Dendritic cell treated with granulocyte-macrophage colony-stimulating factor and Interleukin-4, amounts not matched to agents 40 ng/mL and 50 ng/mL, for 4 days (primary cell): ENCODE results near the gene SLC4A1.

Experiments
- H3K27ac Mint-ChIP-seq: one replicate; pipeline ENCODE4 v1.8.0; 2022; ENCODE audit warnings: mild to moderate bottlenecking, mixed read lengths
- H3K27me3 Mint-ChIP-seq: one replicate; pipeline ENCODE4 v1.8.0; 2022; ENCODE audit warnings: mild to moderate bottlenecking, mixed read lengths
- H3K36me3 Mint-ChIP-seq: one replicate; pipeline ENCODE4 v1.8.0; 2022; ENCODE audit warnings: low read depth, mixed read lengths
- H3K4me1 Mint-ChIP-seq: one replicate; pipeline ENCODE4 v1.8.0; 2022; ENCODE audit warnings: low read depth, mixed read lengths
- H3K4me3 Mint-ChIP-seq: one replicate; pipeline ENCODE4 v1.8.0; 2022; ENCODE audit warnings: mild to moderate bottlenecking, moderate library complexity, mixed read lengths
- H3K9me3 Mint-ChIP-seq: one replicate; pipeline ENCODE4 v1.8.0; 2022; ENCODE audit warnings: mixed read lengths
- intact Hi-C: fragments of 100-400 bp; cut with micrococcal nuclease; formaldehyde crosslinking; loops from one replicate; pipeline ENCODE4 v1.15.0; 2022

Gene SLC4A1

DNA sequence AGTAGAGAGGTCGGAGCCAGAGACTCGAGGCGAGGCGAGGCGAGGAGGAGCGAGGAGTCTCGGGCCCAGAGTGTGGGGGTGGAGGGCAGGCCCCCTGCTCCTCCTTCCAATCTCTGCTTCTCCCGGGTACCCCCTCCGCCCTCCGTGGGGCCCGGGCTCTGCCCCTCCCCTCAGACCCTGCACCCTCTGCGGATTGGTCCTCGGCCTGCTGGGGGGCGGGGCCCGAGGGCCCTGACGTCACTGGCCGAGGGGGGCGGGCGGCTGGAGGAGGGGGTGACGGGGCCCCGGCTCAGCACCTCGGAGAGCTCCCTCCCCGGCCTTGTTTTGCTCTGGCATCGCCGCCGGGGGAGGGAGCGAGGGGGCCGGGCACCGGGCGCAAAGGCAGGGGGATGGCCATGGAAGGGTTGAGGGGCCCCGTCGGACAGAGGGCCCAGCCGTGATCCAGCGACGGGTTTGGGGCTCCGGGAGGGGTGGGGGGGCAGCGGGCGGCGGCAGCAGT lies 40.4 kb upstream of the SLC4A1 start, which contains the start of gene RUNDC3A:
Gene RUNDC3A (plus strand): TSS at position 282 of the 499 bp plus-strand sequence. CDS start 232 bp downstream, outside the sequence.
- Mint-ChIP-seq H3K9me3 (no peaks in the 10 kb centered on the region), H3K4me3 (peak within 1 kb of the TSS; percentile 47), H3K4me1 (peaks cover 20% of the 10 kb centered on the region), H3K27me3 (peaks cover 82% of the 10 kb centered on the region), H3K27ac (no peak within 1 kb of the TSS), H3K36me3 (no peaks in the 10 kb centered on the region)
- intact Hi-C loops = no loop called here

DNA sequence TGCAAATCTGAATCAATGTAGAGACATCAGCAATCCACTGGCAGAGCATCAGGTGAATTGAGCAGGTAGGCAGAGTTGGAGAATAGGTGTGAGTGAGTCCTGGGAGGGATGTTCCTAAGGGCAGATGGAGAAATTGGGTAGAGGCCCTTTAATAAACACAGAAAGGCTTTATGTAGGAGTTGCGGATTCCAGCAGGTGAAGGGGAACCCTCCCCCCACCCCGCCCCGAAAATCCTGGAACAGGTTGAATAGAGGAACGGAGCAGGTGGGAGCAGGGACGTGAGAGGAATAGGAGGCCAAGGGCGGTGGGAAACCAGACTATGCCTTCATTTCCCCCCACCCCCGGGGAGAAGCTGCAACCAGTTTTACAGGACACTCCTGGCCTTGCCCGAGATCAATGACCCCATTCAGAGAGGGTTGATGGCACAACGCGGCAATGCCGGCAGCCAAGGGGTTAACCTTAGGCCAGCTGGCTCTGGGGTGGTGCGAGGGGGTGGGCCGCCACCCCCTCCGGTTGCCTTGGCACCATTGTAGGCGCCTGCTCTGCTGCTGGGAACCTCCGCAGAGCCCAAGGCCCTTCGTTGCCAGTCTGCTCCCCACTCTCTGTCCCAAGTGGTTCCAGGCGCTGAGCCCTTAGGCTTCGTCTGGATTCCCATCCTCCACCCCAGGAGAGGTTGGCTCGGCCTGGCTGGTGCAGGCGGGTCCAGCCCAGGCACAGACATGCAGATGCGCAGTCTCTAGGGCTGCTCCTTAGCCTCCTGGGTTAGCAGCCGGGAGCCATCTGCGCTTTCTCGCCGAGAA lies 39.7 kb upstream of the SLC4A1 start:
- Mint-ChIP-seq H3K27me3 (peaks cover 79% of the 10 kb centered on the region), H3K4me1 (peaks cover 20% of the 10 kb centered on the region), H3K4me3 (no peak overlapping the region), H3K9me3 (no peaks in the 10 kb centered on the region), H3K27ac (no peak overlapping the region), H3K36me3 (no peaks in the 10 kb centered on the region)
- intact Hi-C loops = no loop called here

DNA sequence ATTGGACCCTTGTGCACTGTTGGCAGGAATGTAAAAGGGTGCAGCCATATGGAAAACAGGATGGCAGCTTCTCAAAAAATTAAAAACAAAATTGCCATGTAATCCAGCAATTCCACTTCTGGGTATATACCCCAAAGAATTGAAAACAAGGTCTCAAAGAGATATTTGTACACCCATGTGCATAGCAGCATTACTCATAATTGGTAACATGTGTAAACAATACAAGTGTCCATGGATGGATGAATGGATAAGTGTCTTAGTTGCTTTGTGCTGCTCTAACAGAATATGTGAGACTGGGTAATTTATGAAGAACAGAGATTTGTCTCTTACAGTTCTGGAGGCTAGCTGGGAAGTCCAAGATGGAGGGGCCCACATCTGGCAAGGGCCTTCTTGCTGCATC lies 36.7 kb upstream of the SLC4A1 start:
- Mint-ChIP-seq H3K27me3 (peaks cover 70% of the 10 kb centered on the region), H3K4me3 (no peak overlapping the region), H3K9me3 (no peaks in the 10 kb centered on the region), H3K27ac (no peak overlapping the region), H3K4me1 (peaks cover 21% of the 10 kb centered on the region), H3K36me3 (no peaks in the 10 kb centered on the region)
- intact Hi-C loops = no loop called here

DNA sequence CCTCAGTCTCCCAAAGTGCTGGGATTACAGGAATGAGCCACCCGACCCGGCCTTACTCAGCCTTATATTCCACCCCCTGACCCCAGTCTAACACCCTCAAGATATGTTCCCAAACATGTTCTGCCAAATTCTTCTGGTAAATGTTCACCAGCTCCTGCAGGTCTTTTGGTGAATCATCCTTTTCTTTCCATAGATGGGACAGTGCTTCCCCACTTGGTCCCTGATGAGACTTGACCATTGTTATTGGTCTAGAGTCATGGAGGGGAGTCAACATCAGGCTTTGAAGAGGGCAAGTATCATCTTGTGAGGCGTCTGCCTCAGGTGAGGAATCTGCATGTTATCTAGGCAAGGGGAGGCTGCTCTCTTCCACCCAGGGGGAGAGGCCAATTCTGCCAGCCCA lies 30.0 kb upstream of the SLC4A1 start:
- Mint-ChIP-seq H3K4me1 (peaks cover 5% of the 10 kb centered on the region), H3K36me3 (no peaks in the 10 kb centered on the region), H3K9me3 (no peaks in the 10 kb centered on the region), H3K27ac (no peak overlapping the region), H3K4me3 (no peak overlapping the region), H3K27me3 (peaks cover 38% of the 10 kb centered on the region)
- intact Hi-C loops = no loop called here

DNA sequence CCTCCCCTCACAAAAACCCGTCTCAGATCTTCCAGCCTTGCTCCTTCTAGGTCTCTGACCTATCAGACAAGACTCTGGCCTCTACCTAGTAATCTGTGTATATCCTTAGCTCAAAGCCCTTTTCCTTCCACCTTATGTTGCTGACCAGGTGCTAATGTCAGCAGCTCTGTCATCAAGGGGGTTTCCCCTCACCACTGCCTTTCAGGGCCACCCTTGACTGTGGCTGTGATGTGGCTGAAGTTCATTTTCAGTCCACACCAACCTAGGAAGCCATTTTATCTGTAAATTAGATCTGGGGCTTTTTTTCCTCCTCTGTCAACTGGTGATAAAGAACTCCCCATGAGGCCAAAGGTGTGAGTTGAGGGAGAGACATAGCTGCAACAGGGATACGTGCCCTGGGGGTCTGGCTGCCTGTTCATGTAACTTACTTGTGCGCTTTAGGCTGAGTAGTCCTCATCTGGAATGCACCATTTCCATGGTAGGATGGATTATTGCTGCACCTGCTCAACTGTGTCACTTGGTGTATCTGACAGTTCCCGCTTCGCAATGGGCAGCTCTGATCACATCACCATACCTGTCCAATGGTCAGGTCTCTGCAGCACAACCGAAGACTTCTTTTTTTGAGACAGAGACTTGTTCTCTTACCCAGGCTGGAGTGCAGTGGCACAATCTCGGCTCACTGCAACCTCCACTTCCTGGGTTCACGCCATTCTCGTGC lies 25.7 kb upstream of the SLC4A1 start:
- intact Hi-C loops = no loop called here
- no peaks in the 10 kb centered on the region for H3K9me3 Mint-ChIP-seq
- H3K4me3 Mint-ChIP-seq = no peak overlapping the region
- H3K36me3 Mint-ChIP-seq = no peaks in the 10 kb centered on the region
- peaks cover 3% of the 10 kb centered on the region for H3K4me1 Mint-ChIP-seq
- no peak overlapping the region for H3K27ac Mint-ChIP-seq
- H3K27me3 Mint-ChIP-seq = peaks cover 39% of the 10 kb centered on the region

DNA sequence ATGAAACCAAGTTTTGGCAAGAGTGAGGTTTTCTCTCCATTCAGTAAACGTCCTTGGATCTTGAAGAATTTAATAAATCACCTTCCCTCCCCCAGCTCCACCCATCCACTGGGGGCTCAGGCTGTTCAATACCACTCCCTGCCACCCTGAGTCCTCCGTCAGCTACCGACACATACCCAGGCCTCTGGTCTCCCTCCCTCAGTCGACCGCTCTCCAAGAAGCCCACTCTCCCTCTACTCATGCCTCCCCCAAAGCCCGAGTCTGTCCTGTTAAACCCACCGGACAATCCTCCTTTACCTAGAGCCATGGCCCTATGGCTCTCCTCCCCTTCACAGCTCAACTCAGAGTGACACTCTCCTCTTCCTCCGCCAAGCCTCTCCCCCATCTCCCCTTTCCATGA lies 19.7 kb upstream of the SLC4A1 start:
- intact Hi-C loops = no loop called here
- H3K27me3 Mint-ChIP-seq = peaks cover 38% of the 10 kb centered on the region
- no peaks in the 10 kb centered on the region for H3K36me3 Mint-ChIP-seq
- H3K27ac Mint-ChIP-seq = peak overlapping the region; percentile 48
- H3K9me3 Mint-ChIP-seq = no peaks in the 10 kb centered on the region
- no peak overlapping the region for H3K4me3 Mint-ChIP-seq
- peaks cover 9% of the 10 kb centered on the region for H3K4me1 Mint-ChIP-seq

DNA sequence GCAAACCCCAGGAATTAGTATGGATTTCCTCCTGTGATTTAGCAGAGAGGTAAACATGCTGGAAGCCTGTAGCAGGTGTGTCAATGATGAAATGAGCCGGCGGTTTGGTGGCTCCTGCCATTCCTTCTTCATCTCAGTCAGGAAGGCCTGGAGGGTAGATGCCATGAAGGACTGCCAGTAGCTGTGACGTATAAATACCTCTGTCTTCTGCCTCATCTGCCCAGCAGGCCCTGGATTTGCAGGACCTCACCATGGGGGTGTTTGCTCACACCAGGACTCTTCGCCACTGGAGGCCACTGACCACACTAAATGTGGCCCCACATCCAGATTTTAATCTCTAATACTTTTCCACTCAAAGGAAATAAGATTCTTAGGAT lies 16.1 kb upstream of the SLC4A1 start:
- Mint-ChIP-seq H3K27ac (no peak overlapping the region), H3K4me3 (no peak overlapping the region), H3K9me3 (no peaks in the 10 kb centered on the region), H3K36me3 (no peaks in the 10 kb centered on the region), H3K27me3 (peaks cover 28% of the 10 kb centered on the region), H3K4me1 (peaks cover 29% of the 10 kb centered on the region)
- intact Hi-C loops = no loop called here

DNA sequence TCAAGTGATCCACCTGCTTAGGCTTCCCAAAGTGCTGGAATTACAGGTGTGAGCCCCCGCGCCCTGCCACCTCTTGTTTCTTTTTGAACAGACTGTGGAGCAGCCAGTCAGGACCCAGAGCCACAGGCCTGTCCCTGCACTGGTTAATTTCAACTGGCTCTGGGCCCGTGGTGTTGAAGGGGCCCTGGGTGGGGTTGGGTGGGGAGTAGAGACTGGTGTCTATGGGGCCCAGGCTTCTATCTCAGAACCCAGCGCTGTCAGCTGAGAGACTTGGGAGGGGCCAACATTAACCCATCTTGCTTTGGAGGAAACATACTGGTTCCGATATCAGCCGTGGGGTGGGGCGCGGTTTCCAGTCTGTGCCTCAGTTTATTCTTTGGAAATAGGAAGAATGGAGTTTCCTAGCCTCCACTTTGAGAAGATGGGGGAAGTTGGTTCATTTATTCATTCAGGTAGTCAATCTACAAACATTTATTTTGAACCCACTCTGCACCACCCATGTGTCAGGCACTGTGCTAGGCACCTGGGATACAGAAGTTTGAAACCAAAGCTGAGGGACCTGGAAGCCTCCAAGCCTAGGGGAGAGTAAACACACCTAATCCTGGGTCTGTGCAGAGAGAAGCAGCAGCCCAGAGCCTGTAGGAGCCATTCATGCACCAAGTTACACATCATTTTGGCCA lies 15.5 kb upstream of the SLC4A1 start:
- peaks cover 25% of the 10 kb centered on the region for H3K27me3 Mint-ChIP-seq

DNA sequence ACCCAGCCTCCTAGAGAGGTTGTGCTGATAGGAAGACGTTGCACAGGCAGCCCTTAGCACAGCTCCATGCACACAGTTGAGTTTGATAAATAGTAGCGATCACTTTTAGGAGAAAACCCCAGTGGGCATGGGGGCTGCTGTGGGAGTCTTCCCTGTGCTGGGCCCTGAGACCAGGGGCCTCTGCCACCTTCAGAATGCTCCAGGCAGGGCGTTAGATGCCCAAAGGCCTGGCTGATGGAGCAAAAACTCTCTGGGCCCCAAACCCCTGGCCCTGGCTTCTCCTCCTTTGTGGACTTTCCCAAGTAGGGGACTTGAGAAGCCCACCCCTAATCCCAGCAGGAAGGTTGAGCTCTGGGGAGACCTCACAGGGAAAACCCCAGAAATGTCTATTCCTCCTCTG lies 14.3 kb upstream of the SLC4A1 start:
- Mint-ChIP-seq H3K27ac (no peak overlapping the region), H3K27me3 (peaks cover 18% of the 10 kb centered on the region), H3K9me3 (no peaks in the 10 kb centered on the region), H3K4me3 (no peak overlapping the region), H3K4me1 (peaks cover 30% of the 10 kb centered on the region), H3K36me3 (no peaks in the 10 kb centered on the region)
- intact Hi-C loops = no loop called here

More for the DNA sequence above, 15.5 kb upstream of the SLC4A1 start:
- no peak overlapping the region for H3K27ac Mint-ChIP-seq
- peaks cover 29% of the 10 kb centered on the region for H3K4me1 Mint-ChIP-seq
- intact Hi-C loops = no loop called here
- H3K36me3 Mint-ChIP-seq = no peaks in the 10 kb centered on the region
- H3K9me3 Mint-ChIP-seq = no peaks in the 10 kb centered on the region
- H3K4me3 Mint-ChIP-seq = no peak overlapping the region

DNA sequence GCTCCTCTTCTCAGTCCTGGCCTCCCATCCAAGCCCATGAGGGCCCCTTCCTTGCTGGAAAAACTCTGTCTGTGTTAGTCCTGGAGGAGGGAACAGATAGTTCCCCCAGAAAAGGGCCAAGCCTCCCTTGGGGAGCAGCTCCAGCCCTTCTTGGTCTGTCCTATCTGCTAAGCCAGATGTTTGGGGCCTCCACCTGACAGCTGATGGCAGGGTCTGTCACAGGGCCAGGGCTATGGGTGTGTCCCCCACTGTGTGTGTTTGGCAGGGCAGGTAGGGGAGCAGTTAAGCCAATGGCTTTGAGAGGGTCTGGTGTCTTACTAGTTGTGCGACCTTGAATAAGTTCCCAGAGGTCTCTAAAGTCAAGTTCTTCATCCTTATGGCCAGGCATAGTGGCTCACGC lies 13.6 kb upstream of the SLC4A1 start:
- no peak overlapping the region for H3K27ac Mint-ChIP-seq
- peaks cover 30% of the 10 kb centered on the region for H3K4me1 Mint-ChIP-seq
- intact Hi-C loops = no loop called here
- peaks cover 20% of the 10 kb centered on the region for H3K27me3 Mint-ChIP-seq
- H3K36me3 Mint-ChIP-seq = no peaks in the 10 kb centered on the region
- H3K9me3 Mint-ChIP-seq = no peaks in the 10 kb centered on the region
- no peak overlapping the region for H3K4me3 Mint-ChIP-seq

DNA sequence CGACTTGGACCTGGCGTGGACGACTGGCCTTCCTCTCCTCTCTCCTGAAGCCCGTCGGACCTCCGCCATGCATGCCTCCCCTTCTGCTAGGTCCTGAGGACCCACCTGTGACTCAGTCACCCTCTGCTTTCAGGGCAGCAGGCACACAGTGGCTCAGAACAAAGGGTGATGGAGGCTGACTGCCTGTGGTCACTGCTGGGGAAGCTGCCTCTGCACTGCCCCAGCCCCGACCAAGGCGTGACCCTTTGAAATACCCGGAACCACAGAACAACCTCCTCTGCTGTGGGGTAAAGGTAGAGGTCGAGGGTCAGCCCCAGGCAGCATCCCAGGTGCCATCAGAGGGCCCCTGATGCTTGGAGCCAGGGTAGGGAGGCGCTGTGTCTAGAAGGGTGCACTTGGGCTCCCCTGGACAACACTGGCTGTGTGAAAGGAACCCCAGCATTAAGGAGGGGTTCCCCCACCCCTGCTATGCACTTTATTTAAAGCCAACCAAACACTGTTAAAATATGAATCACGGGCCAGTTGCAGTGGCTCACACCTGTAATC lies 12.5 kb upstream of the SLC4A1 start:
- H3K27ac Mint-ChIP-seq = peak overlapping the region; percentile 86

DNA sequence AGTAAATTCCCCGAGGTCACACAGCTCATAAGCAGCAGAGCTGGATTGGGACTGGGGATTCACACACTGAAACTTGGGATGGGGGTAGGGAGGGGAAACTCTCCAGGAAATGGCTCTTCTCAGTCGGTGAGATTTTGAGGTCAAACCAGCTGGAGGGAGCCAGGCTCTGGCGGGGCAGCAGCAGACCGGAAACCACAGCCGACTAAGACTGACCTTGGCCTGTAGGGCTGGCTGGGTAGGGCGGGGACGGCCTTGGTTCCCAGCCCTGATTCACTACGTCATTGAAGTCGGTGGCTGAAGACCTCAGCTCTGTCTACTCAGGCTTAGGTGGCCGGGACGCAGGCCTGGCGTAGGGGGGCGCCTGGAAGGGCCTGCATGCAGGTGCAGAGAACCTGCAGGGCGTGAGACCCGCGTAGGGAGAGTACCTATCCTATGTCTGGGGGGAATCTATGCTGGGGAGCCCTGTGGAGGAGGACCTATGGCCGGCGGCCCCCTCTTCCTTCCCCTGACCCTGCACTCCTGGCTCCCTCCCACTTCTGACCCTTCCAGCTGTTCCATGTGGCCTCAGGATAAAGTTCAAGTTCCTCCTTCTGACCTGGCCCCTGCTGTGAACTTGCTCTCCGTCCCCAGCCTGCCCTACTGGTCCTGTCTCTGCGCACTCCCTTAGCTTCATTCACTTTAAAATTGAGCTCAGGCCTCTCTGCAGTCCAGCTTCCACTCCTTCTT lies 11.9 kb upstream of the SLC4A1 start:
- Mint-ChIP-seq H3K4me3 (peak overlapping the region; percentile 32), H3K27ac (peak overlapping the region; percentile 86), H3K4me1 (peaks cover 30% of the 10 kb centered on the region), H3K36me3 (no peaks in the 10 kb centered on the region), H3K9me3 (no peaks in the 10 kb centered on the region), H3K27me3 (peaks cover 20% of the 10 kb centered on the region)
- intact Hi-C loops = loop anchor here (5.0 to 10.0 kb wide), 2 partner anchors 45 to 58 kb away; partner anchors contain the start of gene SLC25A39

More for the DNA sequence above, 12.5 kb upstream of the SLC4A1 start:
- no peaks in the 10 kb centered on the region for H3K36me3 Mint-ChIP-seq
- H3K4me1 Mint-ChIP-seq = peaks cover 30% of the 10 kb centered on the region
- H3K4me3 Mint-ChIP-seq = peak overlapping the region; percentile 32
- H3K9me3 Mint-ChIP-seq = no peaks in the 10 kb centered on the region
- peaks cover 17% of the 10 kb centered on the region for H3K27me3 Mint-ChIP-seq
- intact Hi-C loops = no loop called here

DNA sequence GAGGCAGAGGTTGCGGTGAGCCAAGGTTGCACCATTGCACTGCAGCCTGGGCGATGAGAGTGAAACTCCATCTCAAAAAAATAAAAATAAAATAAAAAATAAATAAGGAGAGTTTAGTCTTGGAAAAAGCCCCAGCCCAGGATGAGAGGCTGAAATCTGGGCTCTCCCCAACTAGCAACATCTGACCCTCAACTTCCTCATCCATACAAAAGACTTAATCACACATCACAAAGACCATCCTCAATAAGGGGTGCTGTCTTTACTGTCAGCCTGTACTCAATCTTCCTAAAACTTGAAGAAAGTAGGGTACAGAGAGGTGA lies 11.4 kb upstream of the SLC4A1 start:
- Mint-ChIP-seq H3K27ac (peak overlapping the region; percentile 86), H3K4me1 (peaks cover 30% of the 10 kb centered on the region), H3K9me3 (no peaks in the 10 kb centered on the region), H3K4me3 (peak overlapping the region; percentile 13), H3K27me3 (peaks cover 20% of the 10 kb centered on the region), H3K36me3 (no peaks in the 10 kb centered on the region)
- intact Hi-C loops = loop anchor here (5.0 to 10.0 kb wide), 2 partner anchors 45 to 57 kb away; partner anchors contain the start of gene SLC25A39
